ENCODE measurements around the gene CDK6.
A peak's percentile ranks its signal among the peaks of the same experiment; 100 is the strongest.

Gene CDK6

DNA sequence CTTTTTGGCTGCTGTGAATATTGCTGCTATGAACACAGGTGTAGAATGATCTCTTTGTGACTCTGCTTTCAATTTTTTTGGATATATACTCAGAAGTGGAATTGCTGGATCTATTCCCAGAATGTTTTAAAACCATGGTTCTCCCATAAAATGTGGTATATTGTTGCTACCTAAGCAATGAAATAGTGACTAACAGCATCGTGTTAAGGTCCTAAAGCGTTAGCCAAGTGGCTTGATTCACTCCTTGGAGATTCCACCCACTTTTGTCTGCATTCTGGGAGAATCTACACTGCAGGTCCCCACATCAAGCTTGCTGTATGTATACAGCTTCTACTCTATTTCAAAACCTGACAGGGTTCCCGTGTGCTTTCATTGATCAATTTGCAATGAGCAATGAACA, 105.6 kb downstream of the CDK6 start:
- no peak overlapping the region for H3K4me3 Mint-ChIP-seq
- no peaks in the 10 kb centered on the region for H3K9me3 Mint-ChIP-seq
- peaks cover 36% of the 10 kb centered on the region for H3K4me1 Mint-ChIP-seq (ENCODE audit: low read depth)
- H3K36me3 Mint-ChIP-seq (ENCODE audit: low read depth): no peaks in the 10 kb centered on the region
- H3K27me3 Mint-ChIP-seq: no peaks in the 10 kb centered on the region
- intact Hi-C loops (cut with micrococcal nuclease): no loop called here
- H3K27ac Mint-ChIP-seq: peak overlapping the region; percentile 80

DNA sequence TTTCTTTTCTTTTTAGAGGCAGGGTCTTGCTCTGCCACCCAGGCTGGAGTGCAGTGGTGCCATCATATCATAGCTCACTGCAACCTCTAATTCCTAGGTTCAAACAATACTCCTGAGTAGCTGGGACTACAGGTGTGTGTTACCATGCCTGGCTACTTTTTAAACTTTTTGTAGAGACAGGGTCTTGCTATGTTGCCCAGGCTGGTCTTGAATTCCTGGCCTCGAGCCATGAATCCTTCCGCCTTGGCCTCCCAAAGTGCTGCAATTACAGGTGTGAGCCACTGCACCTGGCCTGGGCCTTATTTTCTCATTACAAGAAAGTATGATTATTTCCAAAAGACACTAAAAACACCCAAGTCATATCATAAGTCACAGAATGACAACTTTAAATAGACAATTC, 106.6 kb downstream of the CDK6 start:
- intact Hi-C loops (cut with micrococcal nuclease): no loop called here
- Mint-ChIP-seq H3K4me3 (no peak overlapping the region), H3K36me3 (ENCODE audit: low read depth) (peaks cover 6% of the 10 kb centered on the region), H3K4me1 (ENCODE audit: low read depth) (peaks cover 35% of the 10 kb centered on the region), H3K9me3 (no peaks in the 10 kb centered on the region), H3K27me3 (no peaks in the 10 kb centered on the region), H3K27ac (no peak overlapping the region)

DNA sequence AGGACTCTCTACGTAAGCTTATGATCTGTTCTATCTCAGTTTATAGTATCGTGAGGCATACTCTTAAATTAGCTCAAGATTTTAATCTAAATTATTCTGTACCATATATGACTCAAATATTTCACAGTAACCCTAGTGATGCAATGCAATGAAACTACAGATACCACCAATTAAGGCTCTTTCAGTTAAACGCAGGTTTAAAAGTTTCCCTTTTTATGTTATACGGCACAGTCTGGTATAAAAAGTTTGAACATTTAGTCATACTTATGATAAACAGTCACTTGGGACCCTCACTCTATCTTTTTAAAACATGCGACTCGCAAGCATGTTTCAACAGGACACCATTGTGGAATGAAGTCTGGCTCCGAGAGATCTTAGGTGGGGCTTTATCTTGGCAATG, 107.2 kb downstream of the CDK6 start:
- Mint-ChIP-seq H3K27ac (no peak overlapping the region), H3K36me3 (ENCODE audit: low read depth) (peaks cover 9% of the 10 kb centered on the region), H3K4me3 (no peak overlapping the region), H3K27me3 (no peaks in the 10 kb centered on the region), H3K9me3 (no peaks in the 10 kb centered on the region), H3K4me1 (ENCODE audit: low read depth) (peaks cover 32% of the 10 kb centered on the region)
- intact Hi-C loops (cut with micrococcal nuclease): no loop called here

DNA sequence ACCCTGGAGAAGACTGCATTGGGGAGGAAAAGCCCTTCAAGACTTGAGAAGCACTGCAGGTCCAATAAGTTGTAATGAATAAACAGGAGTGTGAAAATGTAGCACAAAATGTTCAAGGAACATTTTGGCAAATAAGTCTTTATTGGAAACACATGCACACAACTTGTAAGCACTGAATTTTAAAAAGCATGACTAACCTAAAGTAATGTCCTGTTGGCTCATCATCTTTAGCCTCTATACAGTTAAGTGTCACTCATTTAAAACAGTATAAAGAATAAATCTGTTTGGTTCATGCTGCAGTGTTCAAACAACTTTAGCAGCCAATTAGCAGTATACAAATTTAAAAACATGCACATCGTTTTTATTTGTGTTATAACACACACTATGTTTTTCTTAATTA, 108.6 kb downstream of the CDK6 start:
- intact Hi-C loops (cut with micrococcal nuclease): no loop called here
- peaks cover 39% of the 10 kb centered on the region for H3K4me1 Mint-ChIP-seq (ENCODE audit: low read depth)
- no peaks in the 10 kb centered on the region for H3K27me3 Mint-ChIP-seq
- H3K27ac Mint-ChIP-seq: no peak overlapping the region
- no peak overlapping the region for H3K4me3 Mint-ChIP-seq
- peaks cover 14% of the 10 kb centered on the region for H3K36me3 Mint-ChIP-seq (ENCODE audit: low read depth)
- H3K9me3 Mint-ChIP-seq: no peaks in the 10 kb centered on the region

DNA sequence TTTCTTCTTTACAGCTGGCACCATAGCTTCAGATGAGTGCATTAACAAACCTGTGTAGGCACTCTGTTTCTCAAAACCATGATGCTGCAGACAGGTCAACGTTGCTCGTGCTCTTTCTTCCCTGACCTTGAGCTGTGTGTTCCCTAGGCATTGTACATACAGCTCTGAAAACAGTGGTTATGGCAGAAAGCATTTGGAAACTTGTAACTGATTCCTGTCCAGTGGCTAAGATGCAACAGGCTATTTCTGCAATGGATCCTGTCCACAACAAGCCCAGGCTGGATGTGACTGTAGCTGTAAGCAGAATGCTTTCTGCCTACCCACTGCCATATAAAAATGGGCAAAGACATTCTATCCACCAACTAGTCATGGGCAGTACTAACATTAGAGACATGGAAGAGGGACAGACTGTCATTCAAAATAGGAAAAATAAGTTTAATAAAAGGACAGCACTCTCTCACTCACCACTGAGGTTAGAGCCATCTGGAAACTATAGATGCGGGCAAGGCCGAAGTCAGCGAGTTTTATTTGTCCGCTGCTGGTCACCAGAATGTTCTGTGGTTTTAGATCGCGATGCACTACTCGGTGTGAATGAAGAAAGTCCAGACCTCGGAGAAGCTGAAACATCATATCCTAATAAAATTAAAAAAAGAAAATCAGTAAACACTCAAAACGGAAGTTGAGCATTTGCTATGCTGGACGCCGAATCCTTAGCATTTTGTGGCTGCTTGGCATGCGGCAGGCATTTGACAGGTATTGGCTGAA, 111.0 kb downstream of the CDK6 start:
- H3K4me1 Mint-ChIP-seq (ENCODE audit: low read depth): peaks cover 24% of the 10 kb centered on the region
- H3K36me3 Mint-ChIP-seq (ENCODE audit: low read depth): peaks cover 14% of the 10 kb centered on the region
- no peak overlapping the region for H3K4me3 Mint-ChIP-seq
- H3K27me3 Mint-ChIP-seq: no peaks in the 10 kb centered on the region
- intact Hi-C loops (cut with micrococcal nuclease): no loop called here
- no peaks in the 10 kb centered on the region for H3K9me3 Mint-ChIP-seq
- H3K27ac Mint-ChIP-seq: no peak overlapping the region

DNA sequence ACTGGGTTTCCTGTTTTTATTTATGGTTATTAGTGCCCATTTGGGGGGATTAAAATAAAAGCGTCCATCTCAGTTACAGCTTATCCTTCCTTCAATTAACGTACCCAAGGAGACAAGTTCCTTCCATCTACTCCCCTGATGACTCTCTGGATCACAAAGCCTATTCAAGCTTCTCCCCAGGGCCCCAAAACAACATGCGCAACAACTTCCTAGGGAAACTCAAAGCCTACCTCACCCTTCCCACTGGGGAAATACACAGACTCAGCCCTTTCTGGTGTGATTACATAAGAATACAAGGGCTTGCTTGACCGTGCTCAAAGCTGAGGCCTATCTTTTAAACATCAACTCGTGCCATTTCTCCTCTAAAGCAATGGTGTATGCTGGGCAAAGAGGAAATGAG, 112.4 kb downstream of the CDK6 start:
- Mint-ChIP-seq H3K27ac (peak overlapping the region; percentile 75), H3K4me3 (no peak overlapping the region), H3K36me3 (ENCODE audit: low read depth) (peaks cover 14% of the 10 kb centered on the region), H3K9me3 (no peaks in the 10 kb centered on the region), H3K4me1 (ENCODE audit: low read depth) (peaks cover 23% of the 10 kb centered on the region), H3K27me3 (no peaks in the 10 kb centered on the region)
- intact Hi-C loops (cut with micrococcal nuclease): no loop called here

DNA sequence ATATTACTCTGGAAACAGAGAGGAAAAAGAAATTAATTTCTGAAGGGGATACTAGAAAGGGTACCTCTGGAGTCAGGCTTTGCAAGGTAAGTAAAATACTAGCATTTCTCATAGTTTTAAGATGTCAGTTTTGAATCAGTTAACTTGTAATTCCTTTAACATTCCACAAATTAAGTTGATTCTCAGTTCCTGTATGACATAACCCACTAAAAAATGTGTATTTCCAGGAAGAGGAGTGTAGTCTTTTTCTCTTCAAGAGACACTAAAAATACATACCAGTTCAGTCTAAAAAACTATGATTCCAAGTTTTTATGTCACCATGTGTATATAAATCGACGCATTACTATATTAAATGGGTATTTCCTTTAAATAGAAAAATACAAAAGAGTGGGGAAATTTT, 113.2 kb downstream of the CDK6 start:
- Mint-ChIP-seq H3K4me1 (ENCODE audit: low read depth) (peaks cover 30% of the 10 kb centered on the region), H3K36me3 (ENCODE audit: low read depth) (peaks cover 14% of the 10 kb centered on the region), H3K27me3 (no peaks in the 10 kb centered on the region), H3K4me3 (no peak overlapping the region), H3K9me3 (no peaks in the 10 kb centered on the region), H3K27ac (peak overlapping the region; percentile 75)
- intact Hi-C loops (cut with micrococcal nuclease): no loop called here

DNA sequence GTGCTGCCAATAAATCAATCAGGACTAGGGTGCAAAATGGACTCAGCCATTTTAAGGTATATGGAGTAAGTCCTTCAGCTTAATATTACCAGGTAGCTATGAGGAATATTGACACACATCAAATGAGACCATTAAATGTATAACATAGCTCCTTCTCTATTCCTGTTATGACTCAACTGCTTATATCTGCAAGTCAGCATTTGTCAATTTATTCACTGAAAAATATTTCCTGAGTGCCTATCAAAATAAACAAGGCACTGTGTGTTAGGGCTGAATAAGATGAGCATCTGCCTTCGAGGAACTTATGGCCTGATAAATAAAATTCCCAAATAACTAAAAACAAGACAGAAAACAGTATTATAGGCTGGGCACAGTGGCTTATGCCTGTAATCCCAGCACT, 113.8 kb downstream of the CDK6 start:
- H3K9me3 Mint-ChIP-seq: no peaks in the 10 kb centered on the region
- H3K27me3 Mint-ChIP-seq: no peaks in the 10 kb centered on the region
- H3K4me1 Mint-ChIP-seq (ENCODE audit: low read depth): peaks cover 35% of the 10 kb centered on the region
- peak overlapping the region; percentile 75 for H3K27ac Mint-ChIP-seq
- intact Hi-C loops (cut with micrococcal nuclease): no loop called here
- H3K4me3 Mint-ChIP-seq: no peak overlapping the region
- peaks cover 14% of the 10 kb centered on the region for H3K36me3 Mint-ChIP-seq (ENCODE audit: low read depth)

DNA sequence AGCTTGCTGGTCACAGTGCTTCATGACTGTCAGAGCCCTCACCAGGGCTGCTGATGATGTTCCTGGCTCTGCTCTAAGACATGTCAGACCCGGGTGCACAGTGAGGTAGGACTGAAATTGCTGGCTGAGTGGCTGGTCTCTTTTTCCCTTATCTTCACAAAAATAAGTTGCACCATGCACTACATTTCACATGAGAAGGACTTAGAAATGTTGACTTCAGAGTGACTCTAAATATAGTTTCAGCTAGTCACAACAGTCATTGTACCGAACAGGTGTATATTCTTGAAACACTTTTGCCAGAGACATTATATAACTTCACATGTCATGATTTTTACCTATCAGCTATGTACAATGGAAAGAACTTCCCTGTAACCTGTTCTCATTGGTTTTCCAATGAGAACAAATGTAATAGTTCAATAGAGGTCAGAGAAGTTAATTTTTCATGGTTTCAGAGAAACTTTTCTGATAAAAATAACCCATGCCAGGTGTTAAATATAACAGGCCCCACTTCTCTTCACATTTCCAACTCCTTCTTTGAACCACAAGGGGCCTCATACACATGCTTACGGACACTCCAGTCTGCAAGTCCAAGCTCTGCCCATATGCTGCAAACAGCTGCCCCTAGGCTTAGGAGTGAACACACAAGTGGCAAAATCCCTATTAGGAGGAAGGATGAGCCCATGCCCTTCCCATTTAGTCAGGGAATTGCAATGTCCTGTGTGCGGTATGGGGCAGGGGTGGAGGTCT, 115.6 kb downstream of the CDK6 start:
- Mint-ChIP-seq H3K4me1 (ENCODE audit: low read depth) (peaks cover 35% of the 10 kb centered on the region), H3K27me3 (no peaks in the 10 kb centered on the region), H3K27ac (peak overlapping the region; percentile 56), H3K36me3 (ENCODE audit: low read depth) (peaks cover 14% of the 10 kb centered on the region), H3K4me3 (no peak overlapping the region), H3K9me3 (no peaks in the 10 kb centered on the region)
- intact Hi-C loops (cut with micrococcal nuclease): no loop called here

DNA sequence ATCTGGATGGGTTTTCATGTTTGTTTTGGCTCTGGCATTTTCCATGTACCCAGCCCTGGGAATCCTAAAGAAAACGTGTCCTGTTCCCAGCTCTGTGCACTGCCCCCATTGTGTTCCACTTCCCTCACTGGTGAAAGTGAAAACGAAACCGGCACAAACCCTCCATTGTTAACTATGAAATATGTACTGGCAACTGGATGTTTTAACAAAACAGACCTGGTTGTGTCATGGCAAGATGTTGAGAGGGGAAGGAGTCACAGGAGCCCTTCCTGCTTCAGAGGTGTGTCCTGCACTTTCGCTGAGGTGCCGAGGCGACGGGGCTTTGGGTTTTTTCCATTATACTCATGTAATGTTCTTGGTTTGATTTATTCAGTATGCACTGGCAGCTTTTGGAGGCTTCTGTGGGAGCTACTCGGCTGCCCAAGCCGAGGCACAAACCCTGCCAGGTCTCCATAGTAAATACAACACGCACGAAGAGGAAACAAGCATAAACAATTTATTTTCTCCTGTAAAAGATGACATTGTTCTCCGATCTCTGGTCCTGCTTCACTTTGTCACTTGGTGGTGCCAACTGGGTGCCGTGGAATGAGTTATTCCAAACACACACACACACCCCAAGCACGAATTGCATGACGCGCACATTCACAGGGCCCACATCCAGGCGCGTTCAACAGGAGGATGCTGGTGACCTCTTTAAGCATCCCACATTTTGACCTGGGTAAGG, 118.2 kb downstream of the CDK6 start:
- no peaks in the 10 kb centered on the region for H3K27me3 Mint-ChIP-seq
- H3K27ac Mint-ChIP-seq: peak overlapping the region; percentile 96
- H3K36me3 Mint-ChIP-seq (ENCODE audit: low read depth): no peaks in the 10 kb centered on the region
- peak overlapping the region; percentile 83 for H3K4me3 Mint-ChIP-seq
- intact Hi-C loops (cut with micrococcal nuclease): loop anchor here (2.0 kb wide), 1 partner anchor 115 kb away; no protein-coding TSS in a partner anchor
- no peaks in the 10 kb centered on the region for H3K9me3 Mint-ChIP-seq
- peaks cover 22% of the 10 kb centered on the region for H3K4me1 Mint-ChIP-seq (ENCODE audit: low read depth)

DNA sequence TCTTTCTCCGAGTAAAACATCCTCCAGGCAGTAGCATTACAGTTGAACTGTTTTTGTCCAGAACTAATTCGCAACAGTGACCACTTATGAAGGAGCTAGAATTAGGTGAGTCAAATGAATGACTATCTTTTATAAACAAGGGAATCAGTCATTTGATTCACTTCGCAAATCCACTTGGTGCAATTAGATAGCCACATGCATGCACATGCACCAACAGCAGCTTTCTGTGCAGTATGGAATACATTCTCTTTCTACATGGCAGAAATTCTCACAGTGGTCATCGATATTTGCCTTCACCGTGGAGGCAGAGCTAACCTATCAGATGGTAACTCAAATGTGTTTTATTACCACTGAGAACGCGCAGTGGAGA, 118.8 kb downstream of the CDK6 start:
- Mint-ChIP-seq H3K36me3 (ENCODE audit: low read depth) (no peaks in the 10 kb centered on the region), H3K27ac (peak overlapping the region; percentile 96), H3K27me3 (no peaks in the 10 kb centered on the region), H3K4me3 (peak overlapping the region; percentile 83), H3K9me3 (no peaks in the 10 kb centered on the region), H3K4me1 (ENCODE audit: low read depth) (peaks cover 17% of the 10 kb centered on the region)
- intact Hi-C loops (cut with micrococcal nuclease): no loop called here

DNA sequence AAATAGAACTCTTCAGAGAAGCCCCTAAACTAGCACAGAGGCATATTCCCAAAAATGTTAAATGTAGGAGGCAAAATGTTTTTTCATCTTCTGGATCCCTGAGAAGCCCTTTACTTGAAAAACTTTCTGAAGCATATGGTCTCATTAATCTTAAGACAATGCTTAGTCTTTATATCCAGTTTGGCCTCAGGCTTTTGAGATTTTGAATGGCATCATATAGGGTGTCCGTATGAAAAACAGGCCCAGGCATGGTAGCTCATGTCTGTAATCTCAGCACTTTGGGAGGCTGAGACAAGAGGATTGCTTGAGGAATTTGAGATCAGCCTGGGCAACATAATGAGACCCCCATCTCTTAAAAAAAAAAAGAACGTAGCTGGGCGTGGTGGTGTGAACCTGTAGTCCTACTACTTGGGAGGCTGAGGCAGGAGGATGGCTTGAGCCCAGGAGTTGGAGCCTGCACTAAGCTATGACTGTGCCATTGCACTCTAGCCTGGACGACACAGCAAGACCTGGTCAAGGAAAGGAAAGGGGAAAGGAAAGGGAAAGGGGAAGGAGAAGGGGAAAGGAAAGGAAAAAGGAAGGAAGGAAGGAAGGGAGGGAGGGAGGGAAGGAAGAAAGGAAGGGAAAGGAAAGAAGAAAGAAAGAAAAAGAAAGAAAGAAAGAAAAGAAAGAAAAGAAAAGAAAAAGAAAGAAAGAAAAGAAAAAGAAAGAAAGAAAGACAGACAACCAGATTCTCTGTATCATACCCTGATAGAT, 119.4 kb downstream of the CDK6 start:
- Mint-ChIP-seq H3K4me1 (ENCODE audit: low read depth) (peaks cover 14% of the 10 kb centered on the region), H3K27me3 (no peaks in the 10 kb centered on the region), H3K9me3 (no peaks in the 10 kb centered on the region), H3K27ac (peak overlapping the region; percentile 6), H3K36me3 (ENCODE audit: low read depth) (no peaks in the 10 kb centered on the region), H3K4me3 (no peak overlapping the region)
- intact Hi-C loops (cut with micrococcal nuclease): no loop called here

DNA sequence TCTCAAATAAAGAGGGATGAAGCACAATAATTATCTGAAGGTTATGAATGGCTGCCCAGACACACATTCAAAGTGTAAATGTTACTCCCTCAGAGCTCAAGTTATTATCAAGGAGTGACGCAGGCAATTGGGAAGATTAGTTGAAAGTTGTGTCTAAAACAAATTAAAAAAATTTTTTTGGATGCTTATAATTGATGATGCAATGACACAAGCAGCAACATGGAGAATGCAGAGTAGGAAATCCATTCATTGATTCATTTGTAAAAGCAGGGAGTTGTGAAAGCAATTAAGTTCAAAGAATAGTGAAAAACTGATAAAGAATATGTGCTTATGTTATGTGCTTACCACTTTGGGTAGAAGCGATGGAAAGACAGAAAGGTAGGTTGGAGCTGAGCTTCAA, 120.4 kb downstream of the CDK6 start:
- H3K9me3 Mint-ChIP-seq: no peaks in the 10 kb centered on the region
- H3K4me1 Mint-ChIP-seq (ENCODE audit: low read depth): peaks cover 14% of the 10 kb centered on the region
- intact Hi-C loops (cut with micrococcal nuclease): no loop called here
- H3K27ac Mint-ChIP-seq: no peak overlapping the region
- no peak overlapping the region for H3K4me3 Mint-ChIP-seq
- no peaks in the 10 kb centered on the region for H3K36me3 Mint-ChIP-seq (ENCODE audit: low read depth)
- no peaks in the 10 kb centered on the region for H3K27me3 Mint-ChIP-seq

DNA sequence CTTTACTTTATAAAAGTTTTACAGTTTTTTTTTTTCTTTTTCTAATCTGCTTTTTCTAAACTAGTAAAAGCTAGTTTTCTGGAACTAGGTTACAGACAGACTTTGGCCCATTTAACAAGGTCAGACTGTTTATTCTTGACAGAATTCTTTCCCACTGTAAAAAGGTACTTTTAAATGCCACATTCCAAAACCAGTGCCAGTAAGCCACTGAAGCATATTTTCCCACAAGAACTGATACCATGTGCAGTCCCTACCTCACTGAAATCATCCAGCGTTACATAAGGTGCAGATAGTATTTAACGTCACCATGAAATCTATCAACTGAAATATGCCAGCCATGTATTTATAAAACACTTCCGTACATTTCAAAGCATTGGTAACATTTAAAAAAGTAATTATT, 121.6 kb downstream of the CDK6 start:
- Mint-ChIP-seq H3K4me3 (no peak overlapping the region), H3K4me1 (ENCODE audit: low read depth) (peaks cover 14% of the 10 kb centered on the region), H3K36me3 (ENCODE audit: low read depth) (no peaks in the 10 kb centered on the region), H3K27me3 (no peaks in the 10 kb centered on the region), H3K27ac (no peak overlapping the region), H3K9me3 (no peaks in the 10 kb centered on the region)
- intact Hi-C loops (cut with micrococcal nuclease): no loop called here

Data from dendritic cell treated with granulocyte-macrophage colony-stimulating factor and Interleukin-4, amounts not matched to agents 40 ng/mL and 50 ng/mL, for 4 days (primary cell).